GM11168 (cell line): ENCODE measurements around the gene UBAP2.

Experiments
- in situ Hi-C: fragments of 300-500 bp; cut with MboI; formaldehyde crosslinking; loops from one replicate; pipeline ENCODE4 v1.12.0; 2022; ENCODE audit warnings: low sequenced_read_pairs; ENCODE audit not compliant: unreplicated experiment

The UBAP2 gene

DNA sequence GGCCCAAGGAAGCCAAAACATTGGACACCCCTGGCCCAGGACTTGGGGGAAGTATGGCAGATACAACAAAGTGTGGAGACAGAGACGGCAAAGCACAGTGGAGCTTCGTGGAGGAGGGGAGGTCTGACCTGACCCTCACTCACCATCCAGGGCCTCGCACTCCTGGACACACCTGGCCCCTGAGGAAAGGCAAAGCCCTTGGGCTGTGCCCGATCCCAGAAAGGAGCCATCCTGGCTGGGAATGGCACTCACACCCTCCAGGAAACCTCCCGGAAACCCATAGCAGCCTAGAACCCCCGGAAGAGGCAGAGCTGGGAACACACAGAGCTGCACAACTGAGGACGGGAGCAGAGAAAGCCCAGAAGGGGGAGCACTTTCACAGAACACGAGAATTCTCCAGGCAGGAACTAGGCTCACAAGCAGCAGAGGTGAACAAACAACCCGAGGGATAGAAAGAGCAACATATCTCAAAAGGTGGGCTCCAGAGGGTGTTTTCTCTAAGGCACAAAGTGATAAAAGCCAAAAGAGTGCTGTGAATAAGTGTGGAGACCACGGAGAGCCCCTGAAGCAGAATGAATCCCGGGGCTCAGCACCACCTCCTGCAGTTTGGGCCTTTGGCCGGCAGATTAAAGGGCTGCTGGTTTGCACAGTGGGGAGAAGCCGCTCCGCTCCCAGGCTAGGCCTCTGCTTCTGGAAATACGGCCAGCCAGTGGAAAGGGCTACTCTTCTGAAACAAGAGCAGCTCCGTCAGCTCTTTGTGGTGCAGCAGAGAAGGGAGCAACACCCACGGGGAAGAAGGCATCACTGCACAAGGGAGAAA is 123.5 kb downstream of the UBAP2 start:
- in situ Hi-C loops = no loop called here

DNA sequence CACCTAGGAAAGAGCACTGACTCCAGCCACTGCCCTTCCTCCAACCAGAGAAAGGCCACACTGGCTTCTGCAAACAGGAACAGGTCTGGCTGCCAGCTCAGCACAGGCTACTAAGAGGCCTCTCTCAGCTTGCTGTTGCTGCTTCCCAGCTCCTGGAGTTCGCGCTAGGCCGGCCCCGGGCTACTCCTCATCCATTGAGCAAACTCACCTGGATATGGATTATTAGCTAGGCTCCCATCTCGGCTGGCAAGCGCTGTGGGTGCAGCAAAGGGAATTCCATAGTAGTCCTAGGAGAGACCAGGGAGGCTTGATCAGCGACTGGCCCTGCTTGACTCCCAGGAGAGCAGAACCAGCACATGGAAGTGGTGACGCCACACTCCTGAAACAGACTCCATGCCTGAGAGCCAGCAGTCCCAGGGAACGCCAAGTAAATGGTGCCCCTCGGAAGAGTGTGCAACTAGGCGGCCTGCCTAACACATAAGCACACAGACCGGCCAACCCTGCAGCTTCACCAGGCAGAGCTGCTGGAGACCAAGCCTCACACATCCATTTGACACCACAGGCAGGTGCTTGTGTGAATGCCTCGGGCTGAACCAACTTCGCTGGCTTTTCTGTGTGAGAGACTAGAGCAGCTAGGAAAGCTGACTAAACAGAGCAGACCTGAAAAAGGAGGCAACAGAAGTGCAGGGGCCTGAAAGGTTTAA is 124.5 kb downstream of the UBAP2 start:
- in situ Hi-C loops = no loop called here

- in situ Hi-C loops = no loop called here
Measured at GRCh38 chr9:33923079-33923478, 125.6 kb downstream of the UBAP2 start.

DNA sequence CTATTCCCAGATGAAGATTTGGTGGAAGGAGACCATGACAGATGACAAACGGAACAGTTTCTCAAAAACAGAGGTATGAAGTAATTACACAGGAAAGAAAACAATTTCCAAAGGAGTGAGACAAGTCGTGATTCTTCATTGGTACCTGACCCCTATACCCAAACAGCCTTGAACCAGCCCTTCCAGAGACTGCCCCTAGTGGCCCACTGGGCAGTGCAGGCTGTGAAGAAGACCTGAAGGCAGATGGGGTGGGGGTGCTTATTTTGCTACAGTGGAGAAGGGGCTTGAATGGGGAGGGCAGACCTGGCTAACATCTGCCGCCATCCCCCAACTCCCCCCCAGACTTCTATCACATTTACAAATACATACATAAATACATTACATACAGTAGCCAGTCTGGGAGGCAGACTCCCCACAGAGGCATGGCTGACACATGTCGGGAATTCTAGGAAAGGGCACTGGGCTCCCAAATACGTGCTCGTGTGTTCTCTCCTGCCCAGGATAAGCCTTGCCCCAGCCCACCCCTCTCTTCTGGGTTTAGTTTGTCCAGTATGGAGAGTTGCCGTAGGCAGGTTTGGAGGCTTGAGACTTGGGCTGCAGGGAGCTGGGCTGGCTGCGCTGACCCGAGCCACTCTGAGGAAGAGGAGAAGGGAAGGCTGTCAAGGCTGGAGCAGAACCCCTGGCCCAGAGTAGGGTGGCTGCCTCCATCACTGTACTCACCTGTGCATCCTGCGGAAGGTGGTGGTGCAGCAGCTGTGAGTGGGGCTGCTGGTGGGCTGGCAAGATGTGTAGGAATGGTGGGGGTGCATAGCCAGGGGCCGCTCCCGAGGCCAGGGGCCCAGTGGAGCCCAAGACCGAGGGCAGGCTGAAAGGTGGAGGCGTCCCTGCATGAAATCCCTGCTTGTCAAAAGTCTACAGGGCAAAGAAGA is 126.5 kb downstream of the UBAP2 start:
- in situ Hi-C loops = no loop called here

- in situ Hi-C loops = no loop called here
Measured at GRCh38 chr9:33919276-33919897, 129.3 kb downstream of the UBAP2 start.

- in situ Hi-C loops = no loop called here
Measured at GRCh38 chr9:33917036-33917435, 131.7 kb downstream of the UBAP2 start.

DNA sequence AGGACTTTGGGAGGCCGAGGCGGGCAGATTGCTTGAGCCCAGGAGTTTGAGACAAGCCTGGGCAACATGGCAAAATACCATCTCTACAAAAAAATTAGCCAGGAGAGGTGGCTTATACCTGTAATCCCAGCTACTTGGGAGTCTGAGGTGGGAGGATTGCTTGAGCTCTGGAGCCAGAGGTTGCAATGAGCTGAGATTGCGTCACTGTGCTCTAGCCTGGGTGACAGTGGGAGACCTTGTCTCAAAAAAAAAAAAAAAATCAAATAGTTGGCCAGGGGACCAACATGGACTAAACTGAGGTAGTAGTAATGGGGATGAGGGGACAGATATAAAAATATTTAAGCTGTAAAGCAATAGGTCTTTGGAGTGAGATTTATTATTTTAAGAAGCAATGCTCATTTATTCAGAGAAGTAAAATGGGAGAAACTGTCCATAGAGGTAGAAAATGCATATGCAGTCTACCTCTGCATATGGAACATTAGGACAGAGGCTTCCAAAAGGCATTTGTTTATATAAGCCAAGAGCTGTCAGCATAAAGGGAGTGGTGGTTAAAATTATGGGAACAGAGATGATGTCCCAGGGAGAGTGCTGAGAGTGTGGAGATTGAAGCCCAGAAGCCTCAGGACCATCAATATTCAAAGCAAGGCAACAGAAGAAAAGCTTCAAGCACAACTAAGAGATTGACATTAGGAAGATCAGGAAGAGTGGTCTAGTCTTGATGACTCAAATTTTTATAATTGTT is 133.6 kb downstream of the UBAP2 start:
- in situ Hi-C loops = no loop called here

DNA sequence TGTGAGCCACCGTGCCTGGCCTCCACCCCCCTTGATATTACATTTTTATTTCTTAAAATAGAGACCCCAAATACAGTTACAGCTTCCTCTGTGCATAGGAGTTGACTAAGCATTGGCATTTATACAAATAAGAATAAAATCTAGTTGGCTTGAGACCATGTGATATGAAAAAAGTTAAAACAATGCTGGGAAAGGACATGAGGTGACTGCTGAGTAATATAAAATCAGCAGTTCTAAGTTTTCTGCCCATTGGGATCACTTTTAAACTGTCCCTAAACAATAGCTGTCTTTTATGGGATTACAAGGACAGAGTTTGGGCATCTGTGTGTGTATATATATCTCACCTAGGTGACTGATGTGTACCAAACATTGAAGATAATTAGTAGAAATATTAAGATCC is 135.1 kb downstream of the UBAP2 start:
- in situ Hi-C loops = no loop called here

DNA sequence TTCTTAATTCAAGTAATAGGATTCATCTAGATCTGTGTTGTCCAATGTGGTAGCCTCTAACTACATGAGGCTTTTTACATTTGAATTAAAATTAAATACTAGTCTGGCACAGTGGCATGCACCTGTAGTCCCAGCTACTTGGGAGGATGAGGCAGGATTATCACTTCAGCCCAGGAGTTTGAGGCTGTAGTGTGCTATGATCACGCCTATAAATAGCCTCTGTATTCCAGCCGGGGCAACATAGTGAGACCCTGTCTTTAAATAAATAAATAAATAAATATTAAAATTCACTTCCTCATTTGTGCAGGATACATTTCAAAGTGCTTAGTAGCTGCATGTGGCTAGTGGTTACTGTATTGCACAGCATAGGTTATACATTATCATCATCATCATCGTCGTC is 139.9 kb downstream of the UBAP2 start:
- in situ Hi-C loops = no loop called here

DNA sequence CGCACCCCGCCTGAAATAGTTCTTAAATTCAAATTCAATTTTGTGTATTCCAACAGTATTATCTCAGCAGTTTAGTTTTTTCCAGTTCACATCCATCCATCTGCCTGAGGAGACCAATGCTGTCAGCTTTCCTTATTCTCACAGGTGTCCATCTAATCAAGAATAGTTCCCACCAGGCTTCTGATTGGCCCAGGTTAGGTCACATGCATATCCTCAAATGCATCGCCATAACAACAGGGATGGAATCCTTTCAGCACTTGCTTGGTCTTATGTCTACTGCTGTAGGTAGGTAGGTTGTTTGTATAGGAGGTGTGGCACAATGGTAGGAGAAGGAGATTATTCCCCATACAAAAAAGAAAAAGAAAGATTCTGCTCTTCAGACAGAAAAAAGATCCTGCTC is 140.6 kb downstream of the UBAP2 start:
- in situ Hi-C loops = no loop called here

DNA sequence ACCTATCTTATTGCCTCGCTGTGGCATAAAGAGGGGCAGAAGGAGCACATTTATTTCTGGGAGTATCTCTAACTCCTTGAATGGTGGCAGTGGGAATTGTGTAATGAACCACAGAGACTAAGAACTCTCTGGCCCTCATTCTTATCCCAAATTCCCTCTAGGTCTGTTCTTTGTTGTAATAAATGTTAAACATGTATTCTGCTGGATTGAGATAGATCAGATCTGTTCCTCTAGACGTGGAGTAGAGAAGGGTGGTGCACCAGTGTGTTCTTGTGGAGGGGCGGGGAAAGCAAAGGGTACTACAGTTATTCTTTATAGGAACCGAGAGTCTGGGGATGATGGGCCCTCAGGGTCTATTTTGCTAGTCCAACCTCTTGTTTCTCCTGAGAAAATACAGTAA is 141.3 kb downstream of the UBAP2 start:
- in situ Hi-C loops = no loop called here

- in situ Hi-C loops = no loop called here
Measured at GRCh38 chr9:33906769-33907168, 141.9 kb downstream of the UBAP2 start.

DNA sequence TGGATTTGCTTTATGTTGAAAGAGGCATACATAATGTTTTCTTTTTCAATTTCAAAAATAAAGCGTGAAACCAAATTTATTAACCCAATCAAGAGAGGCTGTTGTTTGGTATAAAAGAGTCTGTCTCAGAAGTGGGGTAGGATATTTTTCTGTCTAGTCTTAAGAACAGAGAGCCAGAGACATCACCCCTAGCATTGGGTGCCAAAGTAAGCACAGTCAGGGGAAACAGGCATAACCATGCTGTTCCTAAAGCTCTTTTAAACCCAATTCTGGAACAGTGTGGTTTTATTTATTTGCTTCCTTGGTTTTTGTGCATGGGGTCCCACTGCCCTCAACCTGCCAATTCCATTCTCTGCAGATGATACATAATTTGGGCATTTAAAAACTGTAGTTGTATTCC is 143.6 kb downstream of the UBAP2 start:
- in situ Hi-C loops = no loop called here

GRCh38 chr9:33903157-33903780 is 145.4 kb downstream of the UBAP2 start:
- in situ Hi-C loops = no loop called here

- in situ Hi-C loops = no loop called here
Measured at GRCh38 chr9:33894316-33894715, 154.4 kb downstream of the UBAP2 start.

- in situ Hi-C loops = no loop called here
Measured at GRCh38 chr9:33893861-33894260, 154.8 kb downstream of the UBAP2 start.

GRCh38 chr9:33885948-33886347 is 162.7 kb downstream of the UBAP2 start:
- in situ Hi-C loops = no loop called here

DNA sequence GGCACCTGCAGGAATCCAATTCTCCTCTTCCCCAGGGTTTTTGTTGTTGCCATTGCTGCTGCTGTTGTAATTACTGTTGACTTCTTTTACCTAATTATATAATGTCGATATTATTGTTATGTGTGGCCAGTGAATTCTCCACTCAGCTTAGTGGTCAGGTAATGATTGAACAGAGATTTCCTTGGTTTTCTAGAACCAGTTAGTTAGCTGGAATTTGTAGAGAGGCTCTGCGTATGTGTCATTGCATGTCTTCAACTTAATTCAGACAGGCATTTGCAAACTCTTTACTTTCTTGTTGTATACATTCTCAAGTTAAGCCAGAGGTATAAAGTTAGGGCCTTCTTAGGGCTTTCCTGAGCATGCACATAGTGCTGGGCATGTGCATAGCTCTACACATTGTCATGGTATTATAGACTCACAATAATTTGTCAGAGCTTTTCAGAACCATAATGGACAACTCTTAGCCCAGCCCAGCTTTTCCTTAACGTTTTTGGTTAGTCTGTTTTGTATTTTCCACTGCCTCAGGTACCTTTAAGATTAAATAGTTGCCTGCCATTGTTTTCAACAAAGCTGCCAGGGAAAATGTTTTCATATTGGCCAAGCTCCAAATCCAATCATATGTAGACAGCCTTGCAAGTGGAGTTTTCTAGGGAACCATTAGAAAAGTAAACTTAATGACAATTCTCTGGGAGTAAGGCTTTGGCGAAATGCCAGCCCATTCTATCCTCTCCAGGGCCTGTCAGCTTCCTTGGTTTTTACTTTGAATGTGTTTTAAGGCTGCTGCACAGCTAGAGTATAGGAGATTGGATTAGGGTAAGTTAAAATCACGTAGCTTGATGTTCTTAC is 163.6 kb downstream of the UBAP2 start:
- in situ Hi-C loops = no loop called here
